Endothelial cell of umbilical vein (primary cell): ENCODE measurements around the gene MIER3. TPM values are rescaled to one million over a fixed set of nuclear protein-coding genes. Genes with fewer than 3 reads are reported as not detected.

Experiments
- BruUV-seq: library from RNA; stranded (reverse); fragments of 400-500 nt; replicated peaks from 2 replicates; lab custom pipeline; 2021; lab: Mats Ljungman, UMichigan
- CTCF ChIA-PET: fragments of 300-600, 350-600 bp; sonication (Branson Sonifier 250); formaldehyde crosslinking; loops from one replicate; lab custom pipeline; 2021; ENCODE audit warnings: antibody characterized with exemption, inconsistent platforms; lab: Charles Lee
- POLR2A ChIA-PET: fragments of 300-600, 350-600 bp; sonication (Branson Sonifier 250); formaldehyde crosslinking; loops from one replicate; lab custom pipeline; 2021; ENCODE audit warnings: antibody characterized with exemption, inconsistent platforms; lab: Charles Lee
- DNase-seq: peaks from one replicate; pipeline ENCODE4 v3.0.0-alpha.2; 2011; ENCODE audit warnings: low read depth, low spot score
- FAIRE-seq: peaks from 2 replicates; lab custom pipeline; 2011; peaks lifted over from hg19 to GRCh38; lab: Jason Lieb, UNC
- H2AFZ ChIP-seq: 2 replicates; pipeline ENCODE4 v1.6.0; 2012; ENCODE audit warnings: low read depth, low read length, control low read depth, inconsistent platforms
- H3K27ac ChIP-seq: 2 replicates; pipeline ENCODE4 v1.5.1; 2011; ENCODE audit warnings: low read depth, mild to moderate bottlenecking, control low read depth, low read length, moderate library complexity; ENCODE audit not compliant: insufficient read depth
- H3K27me3 ChIP-seq, 2 experiments: 2 replicates each; pipeline versions ENCODE4 v1.6.0 to v1.6.1; 2011; ENCODE audit warnings: low read length in 2 of 2, mixed read lengths in 1 of 2; ENCODE audit not compliant: control insufficient read depth in 2 of 2, insufficient read depth in 2 of 2
- H3K36me3 ChIP-seq, 2 experiments: 2 replicates in 1 of 2; 3 replicates in 1 of 2; pipeline ENCODE4 v1.5.1; 2011; ENCODE audit warnings: low read length in 2 of 2, mild to moderate bottlenecking in 1 of 2, moderate library complexity in 1 of 2; ENCODE audit not compliant: control insufficient read depth in 2 of 2, insufficient read depth in 2 of 2; ENCODE audit errors: extremely low read depth in 1 of 2
- H3K4me1 ChIP-seq: 3 replicates; pipeline ENCODE4 v1.5.1; 2011; ENCODE audit warnings: mild to moderate bottlenecking, low read length; ENCODE audit not compliant: control insufficient read depth, insufficient read depth; ENCODE audit errors: extremely low read depth
- H3K4me2 ChIP-seq: 2 replicates; pipeline ENCODE4 v1.6.1; 2011; ENCODE audit warnings: low read length, control low read depth, mixed read lengths; ENCODE audit not compliant: insufficient read depth
- H3K4me3 ChIP-seq, 3 experiments: fragments of 200-600 bp in 1 of 3; sonication (generic), shearing (Covaris generic) in 1 of 3; replicated peaks in 1 of 3; 2 replicates each; pipeline ENCODE4 v1.5.1; 2011 to 2016; ENCODE audit warnings: control low read depth in 3 of 3, low read length in 3 of 3, mild to moderate bottlenecking in 2 of 3, inconsistent platforms in 1 of 3, low read depth in 1 of 3, moderate library complexity in 1 of 3; ENCODE audit not compliant: insufficient read depth in 1 of 3
- H3K79me2 ChIP-seq: 2 replicates; pipeline ENCODE4 v1.6.0; 2012; ENCODE audit warnings: low read length, inconsistent platforms; ENCODE audit not compliant: control insufficient read depth, insufficient read depth
- H3K9ac ChIP-seq: replicated peaks from 2 replicates; pipeline ENCODE3; 2011; ENCODE audit warnings: low read length, control low read depth; ENCODE audit not compliant: insufficient read depth; ENCODE audit errors: extremely low read depth
- H3K9me1 ChIP-seq: replicated peaks from 3 replicates; pipeline ENCODE4 v1.6.0; 2011; ENCODE audit warnings: mild to moderate bottlenecking, low read length; ENCODE audit not compliant: control insufficient read depth, insufficient read depth; ENCODE audit errors: extremely low read depth
- H3K9me3 ChIP-seq: replicated peaks from 2 replicates; pipeline ENCODE4 v1.5.1; 2012; ENCODE audit warnings: low read length, inconsistent platforms; ENCODE audit not compliant: control insufficient read depth, insufficient read depth
- H4K20me1 ChIP-seq: replicated peaks from 2 replicates; pipeline ENCODE3; 2011; ENCODE audit warnings: mild to moderate bottlenecking, low read length; ENCODE audit not compliant: control insufficient read depth, insufficient read depth; ENCODE audit errors: extremely low read depth
- EZH2 ChIP-seq: IDR thresholded peaks from 2 replicates; pipeline ENCODE4 v1.6.1; 2012; ENCODE audit warnings: borderline replicate concordance, low read depth, mild to moderate bottlenecking, moderate library complexity, low read length, inconsistent platforms; ENCODE audit not compliant: severe bottlenecking
- FOS ChIP-seq: IDR thresholded peaks from 2 replicates; pipeline ENCODE4 v1.6.1; 2011; ENCODE audit warnings: mild to moderate bottlenecking, low read length, moderate library complexity, borderline replicate concordance; ENCODE audit not compliant: insufficient read depth
- GATA2 ChIP-seq: IDR thresholded peaks from 2 replicates; pipeline ENCODE4 v1.7.0; 2011; ENCODE audit warnings: low read depth, mild to moderate bottlenecking, moderate library complexity, mixed read lengths, low read length; ENCODE audit not compliant: insufficient read length, insufficient read depth
- JUN ChIP-seq: IDR thresholded peaks from 2 replicates; pipeline ENCODE4 v1.6.1; 2011; ENCODE audit warnings: borderline replicate concordance, low read depth; ENCODE audit not compliant: insufficient read length, insufficient read depth
- MYC ChIP-seq: IDR thresholded peaks from one replicate; pipeline ENCODE4 v1.6.1; 2011; ENCODE audit warnings: mild to moderate bottlenecking, low read depth, low read length
- POLR2A ChIP-seq: IDR thresholded peaks from 2 replicates; pipeline ENCODE4 v1.6.1; 2012; ENCODE audit warnings: low read depth, mild to moderate bottlenecking, control low read depth, low read length
- POLR2AphosphoS5 ChIP-seq: IDR thresholded peaks from 2 replicates; pipeline ENCODE4 v1.6.1; 2012; ENCODE audit warnings: low read depth, mild to moderate bottlenecking, control low read depth, low read length, moderate library complexity; ENCODE audit not compliant: insufficient read depth
- dilution Hi-C: fragments of 300-500 bp; cut with MboI; formaldehyde crosslinking; loops from one replicate; pipeline ENCODE4 v1.15.0; 2019; ENCODE audit warnings: low sequenced_read_pairs; ENCODE audit not compliant: extremely low pct_ligation_motif_present
- intact Hi-C: fragments of 100-400 bp; cut with micrococcal nuclease; formaldehyde crosslinking; loops from one replicate; pipeline ENCODE4 v1.10.0; 2022
- polyA plus RNA-seq, 4 experiments: library from polyadenylated mRNA; depleted of rRNA in 3 of 4; stranded (reverse) in 3 of 4; unstranded in 1 of 4; fragments of >200 nt; gene quantifications; 2 replicates each; pipeline versions ENCODE4 v1.2.1 to v1.2.3, GENCODE V29; 2011 to 2012; ENCODE audit warnings: missing spikeins in 1 of 4
- total RNA-seq: library from RNA; stranded (reverse); gene quantifications from 2 replicates; pipeline ENCODE4 v1.2.3, GENCODE V29; 2021
- TF ChIP-seq, protein P1 (sequence below): IDR thresholded peaks from 2 replicates; pipeline ENCODE4 v1.6.1; 2011; ENCODE audit not compliant: insufficient read depth, insufficient read length
- TF ChIP-seq, protein P2 (sequence below), 2 donors: IDR thresholded peaks; 1 replicate in 1 of 2; 2 replicates in 1 of 2; pipeline ENCODE4 v1.5.1; 2011; ENCODE audit warnings: low read length in 2 of 2, mild to moderate bottlenecking in 2 of 2, moderate library complexity in 2 of 2, control low read depth in 1 of 2, inconsistent platforms in 1 of 2, low read depth in 1 of 2; ENCODE audit not compliant: insufficient read depth in 1 of 2; ENCODE audit errors: extremely low read depth in 1 of 2

MIER3 gene
- total and polyA plus RNA-seq, 2 donors (not counting 3 experiments of a cell fraction or from before 2014, with no cell fraction given) = 6.6 to 20.5 TPM

DNA sequence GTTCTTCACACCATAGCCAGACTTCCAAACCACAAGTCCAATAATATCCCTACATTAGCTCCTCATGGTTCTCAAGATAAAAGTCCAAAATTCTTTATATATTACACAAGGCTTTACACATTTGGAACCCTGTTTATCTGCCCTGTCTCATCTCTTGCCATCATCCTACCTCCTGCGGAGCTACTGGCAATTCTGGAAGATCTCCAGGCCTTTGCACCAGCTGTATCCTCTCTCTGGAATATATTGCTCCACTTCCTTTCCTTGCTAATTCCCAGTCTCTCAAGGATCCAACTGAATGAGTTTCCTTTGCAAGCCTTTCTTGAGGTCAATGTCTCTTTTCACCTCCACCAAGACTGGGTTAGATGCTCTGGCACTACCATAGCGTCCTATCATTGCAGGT lies 41.3 kb upstream of the MIER3 start:
- DNase-seq (no peak), FAIRE-seq (no peak)
- ChIA-PET CTCF (no interaction called here), POLR2A (no interaction called here)
- no peak overlapping the region for H2AFZ ChIP-seq
- no peaks in the 10 kb centered on the region for H3K9me1 ChIP-seq
- H3K79me2 ChIP-seq = no peaks in the 10 kb centered on the region
- dilution Hi-C loops (no loop called here), intact Hi-C loops (no loop called here)
- H3K36me3 ChIP-seq = no peaks in the 10 kb centered on the region
- H3K9me3 ChIP-seq = no peaks in the 10 kb centered on the region
- H3K27ac ChIP-seq = no peak overlapping the region
- peaks cover 6 to 12% of the 10 kb centered on the region in 2 experiments for H3K27me3 ChIP-seq
- no peaks in the 10 kb centered on the region for H3K4me1 ChIP-seq
- no peak overlapping the region for H3K9ac ChIP-seq
- no peak overlapping the region for H3K4me2 ChIP-seq
- no peaks in the 10 kb centered on the region for H4K20me1 ChIP-seq
- H3K4me3 ChIP-seq = no peak overlapping the region
- BruUV-seq = no TSS peak
- TF ChIP-seq POLR2A (no peak), EZH2 (no peak), MYC (no peak), FOS (no peak)
- TF ChIP-seq, protein P1, sequence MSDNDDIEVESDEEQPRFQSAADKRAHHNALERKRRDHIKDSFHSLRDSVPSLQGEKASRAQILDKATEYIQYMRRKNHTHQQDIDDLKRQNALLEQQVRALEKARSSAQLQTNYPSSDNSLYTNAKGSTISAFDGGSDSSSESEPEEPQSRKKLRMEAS = no peak
- TF ChIP-seq, protein P2, sequence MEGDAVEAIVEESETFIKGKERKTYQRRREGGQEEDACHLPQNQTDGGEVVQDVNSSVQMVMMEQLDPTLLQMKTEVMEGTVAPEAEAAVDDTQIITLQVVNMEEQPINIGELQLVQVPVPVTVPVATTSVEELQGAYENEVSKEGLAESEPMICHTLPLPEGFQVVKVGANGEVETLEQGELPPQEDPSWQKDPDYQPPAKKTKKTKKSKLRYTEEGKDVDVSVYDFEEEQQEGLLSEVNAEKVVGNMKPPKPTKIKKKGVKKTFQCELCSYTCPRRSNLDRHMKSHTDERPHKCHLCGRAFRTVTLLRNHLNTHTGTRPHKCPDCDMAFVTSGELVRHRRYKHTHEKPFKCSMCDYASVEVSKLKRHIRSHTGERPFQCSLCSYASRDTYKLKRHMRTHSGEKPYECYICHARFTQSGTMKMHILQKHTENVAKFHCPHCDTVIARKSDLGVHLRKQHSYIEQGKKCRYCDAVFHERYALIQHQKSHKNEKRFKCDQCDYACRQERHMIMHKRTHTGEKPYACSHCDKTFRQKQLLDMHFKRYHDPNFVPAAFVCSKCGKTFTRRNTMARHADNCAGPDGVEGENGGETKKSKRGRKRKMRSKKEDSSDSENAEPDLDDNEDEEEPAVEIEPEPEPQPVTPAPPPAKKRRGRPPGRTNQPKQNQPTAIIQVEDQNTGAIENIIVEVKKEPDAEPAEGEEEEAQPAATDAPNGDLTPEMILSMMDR (IDR thresholded peaks at IDR 0.05; ENCODE audit: extremely low read depth in 1 of 2, insufficient read depth in 1 of 2, low read depth in 1 of 2, low read length in 2 of 2) = no peak

DNA sequence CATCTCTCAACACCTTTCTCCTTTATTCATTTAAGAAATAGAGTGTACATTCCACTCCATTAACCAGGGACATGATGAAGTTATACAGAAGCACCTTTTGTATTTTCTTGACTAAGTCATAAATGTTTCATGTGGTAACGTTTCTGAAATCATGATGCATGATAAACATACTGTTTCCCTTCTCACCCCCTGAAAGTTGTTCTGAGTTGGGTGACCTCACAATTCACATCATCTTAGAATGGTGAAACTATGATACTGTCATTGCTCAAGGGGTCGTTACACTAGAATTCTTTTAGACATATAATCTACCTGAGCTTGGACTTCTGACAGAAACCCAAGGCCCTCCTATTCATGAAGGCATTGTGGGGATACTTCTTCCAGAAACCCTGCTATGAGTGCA lies 37.8 kb upstream of the MIER3 start:
- ChIA-PET CTCF (no interaction called here), POLR2A (no interaction called here)
- DNase-seq (no peak), FAIRE-seq (no peak)
- Histone ChIP-seq H2AFZ (no peak overlapping the region), H3K36me3 (no peaks in the 10 kb centered on the region), H3K79me2 (no peaks in the 10 kb centered on the region), H3K9me3 (no peaks in the 10 kb centered on the region), H3K27me3 (peaks cover 5 to 13% of the 10 kb centered on the region in 2 experiments), H3K9me1 (no peaks in the 10 kb centered on the region), H3K4me1 (no peaks in the 10 kb centered on the region), H4K20me1 (no peaks in the 10 kb centered on the region), H3K27ac (no peak overlapping the region), H3K4me2 (no peak overlapping the region), H3K9ac (no peak overlapping the region), H3K4me3 (no peak overlapping the region)
- intact Hi-C loops = no loop called here
- dilution Hi-C loops = no loop called here
- BruUV-seq = no TSS peak
- TF ChIP-seq MYC (no peak), POLR2A (no peak), EZH2 (no peak), GATA2 (no peak), POLR2AphosphoS5 (no peak), JUN (no peak), FOS (no peak)
- TF ChIP-seq, protein P1 = no peak
- TF ChIP-seq, protein P2 (IDR thresholded peaks at IDR 0.05; ENCODE audit: extremely low read depth in 1 of 2, insufficient read depth in 1 of 2, low read depth in 1 of 2, low read length in 2 of 2) = no peak
